DND-41 (cell line): ENCODE measurements around the gene COQ2.
A peak's percentile ranks its signal among the peaks of the same experiment; 100 is the strongest.

Experiments used
- ATAC-seq: fragments of 200-7000 bp; cut with Tn5 transposase; 3 replicates; pipeline ENCODE4 v1.9.1; 2021; ENCODE audit warnings: low read depth; ENCODE audit not compliant: insufficient read depth
- DNase-seq: peaks from one replicate; pipeline ENCODE4 v3.0.0-alpha.2; 2020
- H2AFZ ChIP-seq: 2 replicates; pipeline ENCODE4 v1.6.0; 2012; ENCODE audit warnings: low read depth, low read length
- H3K27ac ChIP-seq: 2 replicates; pipeline ENCODE4 v1.5.1; 2012; ENCODE audit warnings: low read length, inconsistent platforms
- H3K27me3 ChIP-seq: fragments of 200-600 bp; sonication (generic); 2 replicates; pipeline ENCODE4 v1.6.0; 2012; ENCODE audit warnings: low read length, mild to moderate bottlenecking, inconsistent platforms; ENCODE audit not compliant: insufficient read depth, poor library complexity
- H3K36me3 ChIP-seq: 2 replicates; pipeline ENCODE4 v1.5.1; 2012; ENCODE audit warnings: low read length, inconsistent platforms; ENCODE audit not compliant: insufficient read depth
- H3K4me1 ChIP-seq: 2 replicates; pipeline ENCODE4 v1.5.1; 2012; ENCODE audit warnings: mild to moderate bottlenecking, low read length; ENCODE audit not compliant: insufficient read depth
- H3K4me2 ChIP-seq: 2 replicates; pipeline ENCODE4 v1.6.0; 2012; ENCODE audit warnings: mild to moderate bottlenecking, moderate library complexity, low read length, inconsistent platforms; ENCODE audit not compliant: insufficient read depth
- H3K4me3 ChIP-seq, 2 experiments: fragments of 200-600 bp in 1 of 2; shearing (Covaris generic) in 1 of 2; 2 replicates each; pipeline ENCODE4 v1.5.1; 2012 to 2016; ENCODE audit warnings: inconsistent platforms in 2 of 2, low read length in 2 of 2, mild to moderate bottlenecking in 2 of 2, low read depth in 1 of 2, moderate library complexity in 1 of 2
- H3K79me2 ChIP-seq: 2 replicates; pipeline ENCODE4 v1.6.0; 2012; ENCODE audit warnings: low read length, inconsistent platforms; ENCODE audit not compliant: insufficient read depth
- H3K9ac ChIP-seq: 2 replicates; pipeline ENCODE4 v1.6.0; 2012; ENCODE audit warnings: low read depth, mild to moderate bottlenecking, inconsistent platforms, low read length, moderate library complexity
- H3K9me3 ChIP-seq: 2 replicates; pipeline ENCODE4 v1.5.1; 2012; ENCODE audit warnings: low read length, moderate library complexity, mild to moderate bottlenecking, inconsistent platforms; ENCODE audit not compliant: insufficient read depth, severe bottlenecking
- H4K20me1 ChIP-seq: 2 replicates; pipeline ENCODE4 v1.6.0; 2012; ENCODE audit warnings: low read length; ENCODE audit not compliant: insufficient read depth
- CTCF ChIP-seq: IDR thresholded peaks from 2 replicates; pipeline ENCODE4 v1.5.1; 2012; ENCODE audit warnings: borderline replicate concordance, low read length, moderate library complexity, mild to moderate bottlenecking; ENCODE audit not compliant: poor library complexity, severe bottlenecking; ENCODE audit errors: extremely low read depth
- EZH2 ChIP-seq: IDR thresholded peaks from 3 replicates; pipeline ENCODE4 v1.6.1; 2012; ENCODE audit warnings: borderline replicate concordance, low read depth, mild to moderate bottlenecking, moderate library complexity, low read length, inconsistent platforms; ENCODE audit not compliant: severe bottlenecking

Gene COQ2

GRCh38 chr4:83284193-83285054 lies at the start of gene COQ2:
Gene COQ2 (minus strand): TSS chr4:83284798. CDS start chr4:83284764, 34 bp downstream.
- no peaks in the 10 kb centered on the region for H3K79me2 ChIP-seq
- no peaks in the 10 kb centered on the region for H3K36me3 ChIP-seq
- DNase-seq (peak; percentile 94), ATAC-seq (peak; percentile 94)
- H3K4me1 ChIP-seq, result peaks cover 39% of the 10 kb centered on the region
- no peak for TF ChIP-seq EZH2
- TF ChIP-seq CTCF, result peak; percentile 56
- peak within 1 kb of the TSS; percentile 87 for H3K4me2 ChIP-seq
- H4K20me1 ChIP-seq, result no peaks in the 10 kb centered on the region
- H2AFZ ChIP-seq, result peak within 1 kb of the TSS; percentile 79
- H3K27me3 ChIP-seq, result no peaks in the 10 kb centered on the region
- H3K4me3 ChIP-seq, result peak within 1 kb of the TSS; percentile 76 to 77
- peak within 1 kb of the TSS; percentile 80 for H3K9ac ChIP-seq
- H3K27ac ChIP-seq, result peak within 1 kb of the TSS; percentile 33
- H3K9me3 ChIP-seq, result no peaks in the 10 kb centered on the region

- ATAC-seq, result no peak
- Histone ChIP-seq H3K9me3 (no peaks in the 10 kb centered on the region), H3K27me3 (peaks cover 54% of the 10 kb centered on the region), H3K4me1 (peaks cover 5% of the 10 kb centered on the region; the same call in 1 of the 2 replicates), H3K79me2 (no peaks in the 10 kb centered on the region), H3K9ac (no peak overlapping the region), H3K36me3 (no peaks in the 10 kb centered on the region), H3K27ac (no peak overlapping the region), H2AFZ (no peak overlapping the region), H3K4me3 (no peak overlapping the region), H3K4me2 (no peak overlapping the region), H4K20me1 (no peaks in the 10 kb centered on the region)
- no peak for TF ChIP-seq CTCF
- TF ChIP-seq EZH2, result no peak
- DNase-seq, result no peak
These were observed 47.4 kb upstream of the COQ2 start for GRCh38 chr4:83331956-83332355.

GRCh38 chr4:83329521-83330110 lies 45.0 kb upstream of the COQ2 start:
- H3K79me2 ChIP-seq, result no peaks in the 10 kb centered on the region
- H3K4me3 ChIP-seq, result no peak overlapping the region
- no peaks in the 10 kb centered on the region for H4K20me1 ChIP-seq
- no peak overlapping the region for H3K4me2 ChIP-seq
- no peak for ATAC-seq
- no peak overlapping the region for H3K27ac ChIP-seq
- no peak for DNase-seq
- no peak overlapping the region for H2AFZ ChIP-seq
- H3K36me3 ChIP-seq, result no peaks in the 10 kb centered on the region
- H3K4me1 ChIP-seq, result peaks cover 5% of the 10 kb centered on the region; the same call in 1 of the 2 replicates
- H3K27me3 ChIP-seq, result peaks cover 40% of the 10 kb centered on the region
- H3K9ac ChIP-seq, result no peak overlapping the region
- H3K9me3 ChIP-seq, result no peaks in the 10 kb centered on the region
- TF ChIP-seq EZH2 (no peak), CTCF (no peak)
